GM18526 (cell line): Measurements from ENCODE around the gene MACROD1.

Experiments
- POLR2A ChIP-seq: IDR thresholded peaks from 3 replicates; pipeline ENCODE4 v1.6.1; 2011; ENCODE audit not compliant: insufficient read length; ENCODE audit errors: extremely low read depth

The MACROD1 gene

GRCh38 chr11:64059339-64060140, 106.4 kb downstream of the MACROD1 start:
- TF ChIP-seq POLR2A = no peak

- no peak for TF ChIP-seq POLR2A
Measured at GRCh38 chr11:64058494-64058893, 107.4 kb downstream of the MACROD1 start.

- no peak for TF ChIP-seq POLR2A
Measured at GRCh38 chr11:64057890-64058289, 108.0 kb downstream of the MACROD1 start.

GRCh38 chr11:64056861-64057260, 109.1 kb downstream of the MACROD1 start:
- no peak for TF ChIP-seq POLR2A

- TF ChIP-seq POLR2A = no peak
Measured at GRCh38 chr11:64056213-64056785, 109.6 kb downstream of the MACROD1 start.

- TF ChIP-seq POLR2A = no peak
Measured at GRCh38 chr11:64055077-64055476, 110.8 kb downstream of the MACROD1 start.

- no peak for TF ChIP-seq POLR2A
Measured at GRCh38 chr11:64053699-64054098, 112.2 kb downstream of the MACROD1 start.

- TF ChIP-seq POLR2A = no peak
Measured at GRCh38 chr11:64052938-64053622, 112.8 kb downstream of the MACROD1 start.

- TF ChIP-seq POLR2A = no peak
Measured at GRCh38 chr11:64052436-64052835, 113.5 kb downstream of the MACROD1 start.

- no peak for TF ChIP-seq POLR2A
Measured at GRCh38 chr11:64051297-64051696, 114.6 kb downstream of the MACROD1 start.

GRCh38 chr11:64049509-64049908, 116.4 kb downstream of the MACROD1 start:
- no peak for TF ChIP-seq POLR2A

- no peak for TF ChIP-seq POLR2A
Measured at GRCh38 chr11:64048042-64048854, 117.7 kb downstream of the MACROD1 start.

- TF ChIP-seq POLR2A = no peak
Measured at GRCh38 chr11:64045700-64046099, 120.2 kb downstream of the MACROD1 start.

GRCh38 chr11:64044730-64045393, 121.1 kb downstream of the MACROD1 start:
- no peak for TF ChIP-seq POLR2A

- TF ChIP-seq POLR2A = no peak
Measured at GRCh38 chr11:64043545-64043944, 122.4 kb downstream of the MACROD1 start.
